Measurements from ENCODE around the gene NARS2.

The NARS2 gene

DNA sequence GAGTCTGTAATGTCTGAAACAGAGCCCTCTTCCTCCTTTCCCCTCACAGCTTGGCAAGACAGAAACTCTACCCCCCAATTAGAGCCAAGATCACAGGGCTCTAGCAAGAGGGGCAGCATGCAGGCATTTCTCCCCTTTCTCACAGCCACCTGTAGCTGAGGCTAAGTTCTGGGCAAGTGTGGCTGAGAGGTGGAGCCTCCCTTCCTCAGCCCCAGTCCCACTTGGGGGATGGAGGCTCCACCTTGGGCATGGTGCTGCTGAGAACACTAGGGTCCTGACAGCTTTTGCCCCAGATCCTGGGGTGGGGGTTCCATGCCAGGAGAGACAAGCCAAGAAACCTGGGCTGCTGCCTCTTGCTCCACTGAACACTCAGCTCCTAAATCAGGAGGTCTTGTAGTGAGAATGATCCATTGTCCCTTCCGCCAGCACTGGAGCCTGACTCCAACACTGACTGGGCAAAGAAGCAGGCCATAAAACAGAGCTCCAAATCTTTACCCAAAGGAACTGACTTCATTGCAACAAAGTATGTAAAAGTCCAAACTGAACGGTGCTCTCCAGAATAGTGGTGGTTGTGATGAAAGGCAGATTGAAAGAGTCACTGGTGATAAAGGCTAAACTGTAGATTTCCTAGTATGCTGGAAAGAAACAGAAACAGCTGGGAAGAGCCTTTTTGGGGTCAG lies 25.6 kb downstream of the NARS2 start:
- Histone ChIP-seq H3K36me3 (ENCODE audit: control insufficient read depth in 1 of 2, insufficient read depth in 2 of 2, low read length in 2 of 2) (no peaks in the 10 kb centered on the region), H3K27ac (ENCODE audit: low read depth, low read length) (no peak overlapping the region), H3K9ac (ENCODE audit: low read depth in 1 of 2, low read length in 2 of 2) (no peak overlapping the region), H3K4me1 (ENCODE audit: control insufficient read depth in 1 of 2, insufficient read depth in 2 of 2, low read length in 2 of 2) (peaks cover 10 to 19% of the 10 kb centered on the region in 2 donors), H3K4me3 (ENCODE audit: low read depth in 1 of 2, low read length in 2 of 2) (no peak overlapping the region), H3K27me3 (ENCODE audit: control insufficient read depth in 1 of 2, insufficient read depth in 2 of 2, low read length in 2 of 2) (no peaks in the 10 kb centered on the region), H3K9me3 (ENCODE audit: control insufficient read depth in 1 of 2, low read length in 2 of 2) (no peaks in the 10 kb centered on the region)

DNA sequence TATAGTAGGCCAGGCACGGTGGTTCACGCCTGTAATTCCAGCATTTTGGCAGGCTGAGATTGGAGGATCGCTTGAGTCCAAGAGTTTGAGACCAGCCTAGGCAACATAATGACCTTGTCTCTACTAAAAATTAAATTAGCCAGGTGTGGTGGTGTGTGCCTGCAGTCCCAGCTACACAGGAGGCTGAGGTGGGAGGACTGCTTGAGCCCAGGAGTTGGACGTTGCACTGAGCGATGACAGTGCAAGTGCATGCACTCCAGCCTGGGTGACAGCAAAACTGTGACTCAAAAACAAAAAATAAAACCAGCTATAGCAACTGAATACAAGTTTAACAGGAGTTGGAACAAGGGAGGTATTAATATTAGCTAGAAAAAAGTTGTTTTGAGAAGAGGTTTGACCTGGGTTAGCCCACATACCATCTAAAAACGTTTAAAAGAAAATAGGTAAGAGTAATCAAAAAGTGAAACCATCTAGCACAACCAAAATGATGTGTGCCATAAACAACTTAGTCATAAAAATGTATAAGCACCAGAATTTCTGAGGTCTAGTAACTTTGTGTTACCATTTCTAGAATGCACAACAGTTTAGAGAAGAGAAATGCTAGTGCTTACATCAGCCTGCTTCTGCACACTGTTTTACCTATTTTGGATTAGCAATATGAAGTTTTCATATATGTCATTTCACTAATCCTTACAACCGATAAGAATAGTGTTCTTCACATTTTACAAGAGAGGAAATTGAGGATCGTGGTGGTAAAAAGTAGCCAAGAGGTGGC lies 26.5 kb downstream of the NARS2 start:
- no peak overlapping the region for H3K9ac ChIP-seq (ENCODE audit: low read depth in 1 of 2, low read length in 2 of 2)
- H3K4me1 ChIP-seq (ENCODE audit: control insufficient read depth in 1 of 2, insufficient read depth in 2 of 2, low read length in 2 of 2) = peaks cover 10 to 19% of the 10 kb centered on the region in 2 donors
- H3K9me3 ChIP-seq (ENCODE audit: control insufficient read depth in 1 of 2, low read length in 2 of 2) = no peaks in the 10 kb centered on the region
- H3K4me3 ChIP-seq (ENCODE audit: low read depth in 1 of 2, low read length in 2 of 2) = no peak overlapping the region
- H3K27ac ChIP-seq (ENCODE audit: low read depth, low read length) = no peak overlapping the region
- H3K27me3 ChIP-seq (ENCODE audit: control insufficient read depth in 1 of 2, insufficient read depth in 2 of 2, low read length in 2 of 2) = no peaks in the 10 kb centered on the region
- no peaks in the 10 kb centered on the region for H3K36me3 ChIP-seq (ENCODE audit: control insufficient read depth in 1 of 2, insufficient read depth in 2 of 2, low read length in 2 of 2)

GRCh38 chr11:78542007-78542406 lies 32.7 kb downstream of the NARS2 start:
- Histone ChIP-seq H3K27ac (ENCODE audit: low read depth, low read length) (no peak overlapping the region), H3K36me3 (ENCODE audit: control insufficient read depth in 1 of 2, insufficient read depth in 2 of 2, low read length in 2 of 2) (peaks cover 0 to 11% of the 10 kb centered on the region in 2 donors), H3K9me3 (ENCODE audit: control insufficient read depth in 1 of 2, low read length in 2 of 2) (no peaks in the 10 kb centered on the region), H3K4me1 (ENCODE audit: control insufficient read depth in 1 of 2, insufficient read depth in 2 of 2, low read length in 2 of 2) (peaks cover 0 to 9% of the 10 kb centered on the region in 2 donors), H3K4me3 (ENCODE audit: low read depth in 1 of 2, low read length in 2 of 2) (no peak overlapping the region), H3K9ac (ENCODE audit: low read depth in 1 of 2, low read length in 2 of 2) (no peak overlapping the region), H3K27me3 (ENCODE audit: control insufficient read depth in 1 of 2, insufficient read depth in 2 of 2, low read length in 2 of 2) (no peaks in the 10 kb centered on the region)

GRCh38 chr11:78541537-78541936 lies 33.1 kb downstream of the NARS2 start:
- no peaks in the 10 kb centered on the region for H3K27me3 ChIP-seq (ENCODE audit: control insufficient read depth in 1 of 2, insufficient read depth in 2 of 2, low read length in 2 of 2)
- H3K4me3 ChIP-seq (ENCODE audit: low read depth in 1 of 2, low read length in 2 of 2) = no peak overlapping the region
- no peaks in the 10 kb centered on the region for H3K9me3 ChIP-seq (ENCODE audit: control insufficient read depth in 1 of 2, low read length in 2 of 2)
- H3K36me3 ChIP-seq (ENCODE audit: control insufficient read depth in 1 of 2, insufficient read depth in 2 of 2, low read length in 2 of 2) = peaks cover 0 to 12% of the 10 kb centered on the region in 2 donors
- peaks cover 0 to 9% of the 10 kb centered on the region in 2 donors for H3K4me1 ChIP-seq (ENCODE audit: control insufficient read depth in 1 of 2, insufficient read depth in 2 of 2, low read length in 2 of 2)
- H3K9ac ChIP-seq (ENCODE audit: low read depth in 1 of 2, low read length in 2 of 2) = no peak overlapping the region
- no peak overlapping the region for H3K27ac ChIP-seq (ENCODE audit: low read depth, low read length)

DNA sequence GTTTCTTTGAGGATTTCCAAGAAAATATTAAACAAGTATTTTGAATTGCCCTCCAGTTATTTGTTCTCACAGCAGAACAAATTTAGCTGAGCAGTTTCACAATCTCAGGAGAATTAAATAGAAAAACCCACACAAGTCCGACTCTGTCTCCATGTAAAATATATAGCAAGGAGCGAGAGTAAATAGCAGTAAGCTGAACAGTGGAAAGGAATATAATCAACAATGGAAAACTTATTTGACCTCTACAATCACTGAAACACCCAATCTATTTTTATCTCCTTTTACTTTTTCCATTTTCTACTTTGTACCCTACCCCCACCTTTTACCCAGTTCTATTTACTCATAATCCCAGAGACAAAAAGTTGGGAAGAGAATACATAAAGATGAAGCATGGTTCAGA lies 34.4 kb downstream of the NARS2 start:
- Histone ChIP-seq H3K9me3 (ENCODE audit: control insufficient read depth in 1 of 2, low read length in 2 of 2) (no peaks in the 10 kb centered on the region), H3K4me3 (ENCODE audit: low read depth in 1 of 2, low read length in 2 of 2) (no peak overlapping the region)

DNA sequence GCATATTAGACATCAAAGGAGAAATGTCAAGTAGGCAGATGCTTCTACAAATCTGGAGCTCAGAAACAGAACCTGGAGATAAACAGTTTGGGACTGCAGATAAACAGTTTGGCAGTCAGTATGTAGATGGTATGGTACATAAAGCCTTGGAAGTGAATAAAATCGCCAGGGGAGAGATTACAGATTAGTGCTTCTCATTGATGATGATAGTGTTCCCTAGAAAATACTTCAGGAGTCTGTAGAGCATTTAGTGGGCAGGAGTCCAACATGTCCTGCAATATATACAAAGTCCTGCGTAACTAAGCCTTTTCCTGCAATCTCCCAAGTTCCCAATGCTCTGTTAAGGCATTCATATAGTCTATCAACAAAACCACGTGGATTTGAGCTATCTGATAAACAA lies 35.2 kb downstream of the NARS2 start:
- Histone ChIP-seq H3K4me1 (ENCODE audit: control insufficient read depth in 1 of 2, insufficient read depth in 2 of 2, low read length in 2 of 2) (peaks cover 0 to 9% of the 10 kb centered on the region in 2 donors), H3K9me3 (ENCODE audit: control insufficient read depth in 1 of 2, low read length in 2 of 2) (no peaks in the 10 kb centered on the region), H3K36me3 (ENCODE audit: control insufficient read depth in 1 of 2, insufficient read depth in 2 of 2, low read length in 2 of 2) (peaks cover 0 to 12% of the 10 kb centered on the region in 2 donors), H3K9ac (ENCODE audit: low read depth in 1 of 2, low read length in 2 of 2) (no peak overlapping the region), H3K27me3 (ENCODE audit: control insufficient read depth in 1 of 2, insufficient read depth in 2 of 2, low read length in 2 of 2) (no peaks in the 10 kb centered on the region), H3K4me3 (ENCODE audit: low read depth in 1 of 2, low read length in 2 of 2) (no peak overlapping the region), H3K27ac (ENCODE audit: low read depth, low read length) (no peak overlapping the region)

More for the DNA sequence above, 34.4 kb downstream of the NARS2 start:
- Histone ChIP-seq H3K9ac (ENCODE audit: low read depth in 1 of 2, low read length in 2 of 2) (no peak overlapping the region), H3K27me3 (ENCODE audit: control insufficient read depth in 1 of 2, insufficient read depth in 2 of 2, low read length in 2 of 2) (no peaks in the 10 kb centered on the region), H3K27ac (ENCODE audit: low read depth, low read length) (no peak overlapping the region), H3K36me3 (ENCODE audit: control insufficient read depth in 1 of 2, insufficient read depth in 2 of 2, low read length in 2 of 2) (peaks cover 0 to 12% of the 10 kb centered on the region in 2 donors), H3K4me1 (ENCODE audit: control insufficient read depth in 1 of 2, insufficient read depth in 2 of 2, low read length in 2 of 2) (peaks cover 0 to 9% of the 10 kb centered on the region in 2 donors)

- no peak overlapping the region for H3K9ac ChIP-seq (ENCODE audit: low read depth in 1 of 2, low read length in 2 of 2)
- no peak overlapping the region for H3K4me3 ChIP-seq (ENCODE audit: low read depth in 1 of 2, low read length in 2 of 2)
- peaks cover 0 to 12% of the 10 kb centered on the region in 2 donors for H3K36me3 ChIP-seq (ENCODE audit: control insufficient read depth in 1 of 2, insufficient read depth in 2 of 2, low read length in 2 of 2)
- H3K9me3 ChIP-seq (ENCODE audit: control insufficient read depth in 1 of 2, low read length in 2 of 2) = no peaks in the 10 kb centered on the region
- no peaks in the 10 kb centered on the region for H3K27me3 ChIP-seq (ENCODE audit: control insufficient read depth in 1 of 2, insufficient read depth in 2 of 2, low read length in 2 of 2)
- H3K27ac ChIP-seq (ENCODE audit: low read depth, low read length) = no peak overlapping the region
- peaks cover 0 to 4% of the 10 kb centered on the region in 2 donors for H3K4me1 ChIP-seq (ENCODE audit: control insufficient read depth in 1 of 2, insufficient read depth in 2 of 2, low read length in 2 of 2)
These were observed 37.7 kb downstream of the NARS2 start for GRCh38 chr11:78536933-78537332.

DNA sequence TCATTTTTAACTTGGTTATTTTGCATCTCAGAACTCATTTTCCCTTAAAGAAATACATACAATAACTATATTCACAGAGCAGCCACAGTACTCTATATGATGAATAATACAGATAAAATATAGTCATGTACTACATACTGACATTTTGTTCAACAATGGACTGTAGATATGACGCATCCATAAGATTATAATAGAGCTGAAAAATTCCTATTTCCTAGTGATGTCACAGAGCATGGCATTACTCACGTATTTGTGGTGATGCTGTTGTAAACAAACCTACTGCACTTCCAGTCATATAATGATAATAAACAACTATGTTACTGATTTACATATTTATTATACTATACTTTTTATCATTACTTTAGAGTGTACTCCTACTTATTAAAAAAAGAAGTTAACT lies 38.7 kb downstream of the NARS2 start:
- no peaks in the 10 kb centered on the region for H3K4me1 ChIP-seq (ENCODE audit: control insufficient read depth in 1 of 2, insufficient read depth in 2 of 2, low read length in 2 of 2)
- H3K36me3 ChIP-seq (ENCODE audit: control insufficient read depth in 1 of 2, insufficient read depth in 2 of 2, low read length in 2 of 2) = peaks cover 0 to 12% of the 10 kb centered on the region in 2 donors
- no peaks in the 10 kb centered on the region for H3K9me3 ChIP-seq (ENCODE audit: control insufficient read depth in 1 of 2, low read length in 2 of 2)
- H3K4me3 ChIP-seq (ENCODE audit: low read depth in 1 of 2, low read length in 2 of 2) = no peak overlapping the region
- no peak overlapping the region for H3K9ac ChIP-seq (ENCODE audit: low read depth in 1 of 2, low read length in 2 of 2)
- H3K27me3 ChIP-seq (ENCODE audit: control insufficient read depth in 1 of 2, insufficient read depth in 2 of 2, low read length in 2 of 2) = no peaks in the 10 kb centered on the region
- no peak overlapping the region for H3K27ac ChIP-seq (ENCODE audit: low read depth, low read length)

DNA sequence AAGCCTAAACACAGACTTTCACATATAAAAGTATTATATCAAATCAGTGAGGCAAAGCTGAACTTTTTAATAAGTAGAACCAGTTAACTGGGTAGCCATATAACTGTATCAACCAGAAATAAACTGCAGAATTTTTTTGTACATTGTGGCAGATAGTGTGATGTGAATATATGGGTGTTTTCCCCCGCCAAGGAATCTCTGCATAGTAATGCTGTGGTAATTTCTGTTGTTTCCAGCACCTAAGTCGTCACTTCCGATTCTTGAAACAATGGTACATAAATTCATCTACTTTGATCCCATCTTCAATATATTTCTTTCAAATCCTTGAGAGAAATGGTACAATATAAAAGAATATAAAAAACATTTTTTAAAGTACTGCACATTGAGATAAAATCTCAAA lies 39.6 kb downstream of the NARS2 start:
- no peak overlapping the region for H3K4me3 ChIP-seq (ENCODE audit: low read depth in 1 of 2, low read length in 2 of 2)
- H3K27me3 ChIP-seq (ENCODE audit: control insufficient read depth in 1 of 2, insufficient read depth in 2 of 2, low read length in 2 of 2) = no peaks in the 10 kb centered on the region
- peaks cover 0 to 12% of the 10 kb centered on the region in 2 donors for H3K36me3 ChIP-seq (ENCODE audit: control insufficient read depth in 1 of 2, insufficient read depth in 2 of 2, low read length in 2 of 2)
- H3K27ac ChIP-seq (ENCODE audit: low read depth, low read length) = no peak overlapping the region
- no peaks in the 10 kb centered on the region for H3K9me3 ChIP-seq (ENCODE audit: control insufficient read depth in 1 of 2, low read length in 2 of 2)
- no peak overlapping the region for H3K9ac ChIP-seq (ENCODE audit: low read depth in 1 of 2, low read length in 2 of 2)
- H3K4me1 ChIP-seq (ENCODE audit: control insufficient read depth in 1 of 2, insufficient read depth in 2 of 2, low read length in 2 of 2) = no peaks in the 10 kb centered on the region

DNA sequence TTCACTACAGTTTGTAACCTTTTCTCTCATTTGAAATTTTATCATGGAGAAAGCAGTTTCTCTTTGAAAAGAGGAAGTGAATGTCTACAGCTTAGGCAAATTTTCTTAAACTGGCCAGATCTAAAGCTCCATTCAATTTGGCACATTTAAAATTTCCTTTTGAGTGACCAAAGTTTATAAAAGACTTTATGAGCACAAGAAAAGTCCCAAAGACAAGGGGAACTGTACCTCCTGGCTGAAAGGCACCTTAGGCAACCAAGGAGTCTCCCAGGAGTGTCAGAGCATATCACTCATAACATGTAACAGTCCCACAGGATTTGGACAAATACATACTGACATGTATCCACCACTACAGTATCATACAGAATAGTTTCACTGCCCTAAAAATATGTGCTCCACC lies 41.3 kb downstream of the NARS2 start:
- Histone ChIP-seq H3K36me3 (ENCODE audit: control insufficient read depth in 1 of 2, insufficient read depth in 2 of 2, low read length in 2 of 2) (peaks cover 0 to 12% of the 10 kb centered on the region in 2 donors), H3K4me1 (ENCODE audit: control insufficient read depth in 1 of 2, insufficient read depth in 2 of 2, low read length in 2 of 2) (no peaks in the 10 kb centered on the region), H3K9ac (ENCODE audit: low read depth in 1 of 2, low read length in 2 of 2) (no peak overlapping the region), H3K9me3 (ENCODE audit: control insufficient read depth in 1 of 2, low read length in 2 of 2) (no peaks in the 10 kb centered on the region), H3K27me3 (ENCODE audit: control insufficient read depth in 1 of 2, insufficient read depth in 2 of 2, low read length in 2 of 2) (no peaks in the 10 kb centered on the region), H3K27ac (ENCODE audit: low read depth, low read length) (no peak overlapping the region), H3K4me3 (ENCODE audit: low read depth in 1 of 2, low read length in 2 of 2) (no peak overlapping the region)

All from duodenal mucosa (tissue), 2 donors.